Endodermal cell (in vitro differentiated cells): Measurements from ENCODE around the gene ZBP1. TPM values are rescaled to one million over a fixed set of nuclear protein-coding genes. Genes with fewer than 3 reads are reported as not detected.

Experiments used
- DNase-seq: peaks from one replicate; pipeline ENCODE4 v3.0.0-alpha.2; 2017
- H3K27ac ChIP-seq: 2 replicates; pipeline ENCODE4 v1.5.1; 2013; ENCODE audit warnings: mild to moderate bottlenecking, low read depth, low read length, moderate library complexity
- H3K27me3 ChIP-seq: 2 replicates; pipeline ENCODE4 v1.6.1; 2013; ENCODE audit warnings: mild to moderate bottlenecking, low read length, moderate library complexity; ENCODE audit not compliant: insufficient read depth, control insufficient read depth, poor library complexity, severe bottlenecking
- H3K36me3 ChIP-seq: 2 replicates; pipeline ENCODE4 v1.7.0; 2013; ENCODE audit warnings: mild to moderate bottlenecking, low read length, moderate library complexity; ENCODE audit not compliant: control insufficient read depth, insufficient read depth
- H3K4me1 ChIP-seq: one replicate; pipeline ENCODE4 v1.7.0; 2013; ENCODE audit warnings: low read length; ENCODE audit not compliant: control insufficient read depth, insufficient read depth
- H3K4me3 ChIP-seq: 2 replicates; pipeline ENCODE4 v1.5.1; 2013; ENCODE audit warnings: mild to moderate bottlenecking, low read length, moderate library complexity
- H3K9ac ChIP-seq: 2 replicates; pipeline ENCODE4 v1.6.1; 2013; ENCODE audit warnings: mild to moderate bottlenecking, low read length, moderate library complexity; ENCODE audit not compliant: poor library complexity, severe bottlenecking; ENCODE audit errors: extremely low read depth
- H3K9me3 ChIP-seq: 2 replicates; pipeline ENCODE4 v1.6.1; 2013; ENCODE audit warnings: mild to moderate bottlenecking, low read length, moderate library complexity; ENCODE audit not compliant: control insufficient read depth
- H3K27ac Mint-ChIP-seq: 2 replicates; pipeline ENCODE4 v1.8.0; 2020; ENCODE audit warnings: mixed read lengths
- H3K27me3 Mint-ChIP-seq: 2 replicates; pipeline ENCODE4 v1.8.0; 2021; ENCODE audit warnings: mild to moderate bottlenecking, mixed read lengths; ENCODE audit not compliant: insufficient read depth
- H3K36me3 Mint-ChIP-seq: 2 replicates; pipeline ENCODE4 v1.8.0; 2020; ENCODE audit warnings: low read depth, mixed read lengths
- H3K4me1 Mint-ChIP-seq: 2 replicates; pipeline ENCODE4 v1.8.0; 2020; ENCODE audit warnings: mixed read lengths
- H3K4me3 Mint-ChIP-seq: 2 replicates; pipeline ENCODE4 v1.8.0; 2020; ENCODE audit warnings: mild to moderate bottlenecking, moderate library complexity, mixed read lengths
- H3K9me3 Mint-ChIP-seq: 2 replicates; pipeline ENCODE4 v1.8.0; 2020; ENCODE audit warnings: mild to moderate bottlenecking, mixed read lengths
- CTCF ChIP-seq: fragments of 200-600 bp; sonication (generic); conservative IDR thresholded peaks from 2 replicates; pipeline ENCODE4 v1.5.0; 2021; ENCODE audit warnings: antibody characterized with exemption, mild to moderate bottlenecking
- WGBS, 2 experiments: methylation state at CpG; one replicate each; pipeline versions ENCODE4 v1.1.5 to v1.1.7; 2013; ENCODE audit warnings: missing lambda C conversion rate in 2 of 2, mixed read lengths in 1 of 2; ENCODE audit not compliant: insufficient coverage in 1 of 2, insufficient read length in 1 of 2; 5-methylcytosine and 5-hydroxymethylcytosine counted together
- total RNA-seq, 2 donors: library from RNA; stranded (reverse); fragmentation: NEBNext Ultra II Directional in 1 of 2; extraction: Animal tissue kit (Norgen Biotek cat#: 25700) in 1 of 2; gene quantifications; 2 replicates in 1 of 2; 3 replicates in 1 of 2; pipeline ENCODE4 v1.2.1, GENCODE V29; 2021

The ZBP1 gene
- total RNA-seq, 2 donors from 2014 or later = not detected

- H3K4me3 Mint-ChIP-seq = no peak overlapping the region
- TF ChIP-seq CTCF = no peak
- WGBS, 2 experiments = 88 to 93% methylated on average over 9 to 16 of the region's 16 CpGs
- no peak for DNase-seq
- Histone ChIP-seq H3K27me3 (no peaks in the 10 kb centered on the region), H3K9me3 (no peaks in the 10 kb centered on the region), H3K9ac (no peak overlapping the region), H3K36me3 (peaks cover 34% of the 10 kb centered on the region), H3K4me1 (peaks cover 13% of the 10 kb centered on the region), H3K27ac (peak overlapping the region; percentile 96), H3K4me3 (no peak overlapping the region)
- H3K27me3 Mint-ChIP-seq = no peaks in the 10 kb centered on the region
- peaks cover 18% of the 10 kb centered on the region for H3K36me3 Mint-ChIP-seq
- peaks cover 27% of the 10 kb centered on the region for H3K4me1 Mint-ChIP-seq
- H3K9me3 Mint-ChIP-seq = no peaks in the 10 kb centered on the region
- peak overlapping the region; percentile 68 for H3K27ac Mint-ChIP-seq
Measured at GRCh38 chr20:57667388-57667787, 47.2 kb upstream of the ZBP1 start.

GRCh38 chr20:57666834-57667157 is 46.6 kb upstream of the ZBP1 start:
- peaks cover 13% of the 10 kb centered on the region for H3K4me1 ChIP-seq
- no peaks in the 10 kb centered on the region for H3K27me3 ChIP-seq
- WGBS, 2 experiments = 91 to 94% methylated on average over 13 of the region's 13 CpGs
- no peak overlapping the region for H3K4me3 Mint-ChIP-seq
- no peak overlapping the region for H3K9ac ChIP-seq
- DNase-seq = no peak
- peaks cover 18% of the 10 kb centered on the region for H3K36me3 Mint-ChIP-seq
- no peaks in the 10 kb centered on the region for H3K27me3 Mint-ChIP-seq
- no peak for TF ChIP-seq CTCF
- no peak overlapping the region for H3K4me3 ChIP-seq
- no peaks in the 10 kb centered on the region for H3K9me3 ChIP-seq
- peak overlapping the region; percentile 96 for H3K27ac ChIP-seq
- peaks cover 25% of the 10 kb centered on the region for H3K4me1 Mint-ChIP-seq
- peak overlapping the region; percentile 68 for H3K27ac Mint-ChIP-seq
- peaks cover 34% of the 10 kb centered on the region for H3K36me3 ChIP-seq
- no peaks in the 10 kb centered on the region for H3K9me3 Mint-ChIP-seq

GRCh38 chr20:57666106-57666833 is 46.0 kb upstream of the ZBP1 start:
- 91 to 93% methylated on average over 11 to 21 of the region's 21 CpGs for WGBS, 2 experiments
- Mint-ChIP-seq H3K27ac (peak overlapping the region; percentile 68), H3K4me1 (peaks cover 25% of the 10 kb centered on the region)

More at GRCh38 chr20:57666106-57666833, 46.0 kb upstream of the ZBP1 start:
- Histone ChIP-seq H3K4me1 (peaks cover 13% of the 10 kb centered on the region), H3K27me3 (no peaks in the 10 kb centered on the region), H3K9me3 (no peaks in the 10 kb centered on the region), H3K36me3 (peaks cover 34% of the 10 kb centered on the region), H3K9ac (no peak overlapping the region), H3K4me3 (no peak overlapping the region), H3K27ac (peak overlapping the region; percentile 96)
- Mint-ChIP-seq H3K27me3 (no peaks in the 10 kb centered on the region), H3K36me3 (peaks cover 18% of the 10 kb centered on the region), H3K4me3 (no peak overlapping the region), H3K9me3 (no peaks in the 10 kb centered on the region)
- DNase-seq = no peak
- TF ChIP-seq CTCF = no peak
